ENCODE measurements around the gene HLA-E. TPM values are rescaled to one million over a fixed set of nuclear protein-coding genes. Genes with fewer than 3 reads are reported as not detected.

HLA-E gene
- total and polyA plus RNA-seq, 2 experiments from 2014 or later = 15.6 to 36.0 TPM

GRCh38 chr6:30452736-30453507 lies 36.4 kb upstream of the HLA-E start (continued):
- no peak for TF ChIP-seq ZNF462 (CRISPR knock-in tag; IDR thresholded peaks at IDR 0.05)
- no peak for TF ChIP-seq CREB1 (CRISPR knock-in tag; IDR thresholded peaks at IDR 0.05; ENCODE audit: low read depth)
- no peak for TF ChIP-seq NANOG (IDR thresholded peaks at IDR 0.05; ENCODE audit: borderline replicate concordance)
- TF ChIP-seq ZNF114 (CRISPR knock-in tag; IDR thresholded peaks at IDR 0.05) = no peak

DNA sequence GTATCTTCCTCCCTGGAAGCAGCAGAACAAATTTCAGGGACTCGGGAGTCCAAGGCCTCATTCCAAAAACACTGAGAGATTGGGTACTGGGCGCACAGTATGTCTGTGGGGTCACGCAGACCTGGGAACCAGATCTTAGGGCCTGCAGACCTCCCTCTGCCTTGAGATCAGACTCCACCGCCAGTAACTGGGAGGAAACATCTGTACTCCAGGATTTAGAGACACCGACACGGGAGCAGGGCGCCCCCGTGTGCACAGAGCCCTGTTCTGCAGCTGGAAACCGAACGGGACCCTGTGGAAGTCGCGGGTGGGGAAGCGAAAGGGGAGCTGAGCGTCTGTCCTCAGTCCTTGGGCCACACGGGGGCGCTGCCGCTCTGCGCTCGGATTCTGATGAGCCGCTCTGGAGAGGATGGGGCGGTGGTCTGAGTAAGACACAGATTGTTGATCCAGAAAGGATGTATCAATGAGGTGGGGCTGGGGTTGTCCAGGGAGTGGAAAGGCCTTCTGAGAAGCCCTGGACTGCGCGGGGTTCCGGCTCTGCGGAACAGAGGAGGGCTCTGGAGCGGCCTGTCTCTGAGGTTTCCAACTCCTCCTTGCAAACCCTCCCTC lies 35.7 kb upstream of the HLA-E start:
- no peak overlapping the region for H2AFZ ChIP-seq
- H3K79me2 ChIP-seq (replicated peaks; ENCODE audit: insufficient read depth) = no peaks in the 10 kb centered on the region
- Mint-ChIP-seq H3K4me3 (peak overlapping the region; percentile 51; the same call in 2 of the 3 replicates), H3K36me3 (ENCODE audit: low read depth) (no peaks in the 10 kb centered on the region), H3K4me1 (peaks cover 5% of the 10 kb centered on the region), H3K9me3 (no peaks in the 10 kb centered on the region), H3K27me3 (ENCODE audit: insufficient read depth, low read depth, poor library complexity) (peaks cover 62% of the 10 kb centered on the region), H3K27ac (no peak overlapping the region)
- H3K4me1 ChIP-seq (ENCODE audit: insufficient read depth) = peaks cover 4% of the 10 kb centered on the region; the same call in 1 of the 2 replicates
- H3K4me2 ChIP-seq = no peak overlapping the region
- DNase-seq (ENCODE audit: low spot score) (peak; percentile 96), ATAC-seq (peak; percentile 87)
- H3F3A ChIP-seq (replicated peaks; ENCODE audit: low read depth) = no peaks in the 10 kb centered on the region
- H3K4me3 ChIP-seq = no peak overlapping the region
- H3K9me2 ChIP-seq (ENCODE audit: insufficient read depth) = no peaks in the 10 kb centered on the region
- peaks cover 89% of the 10 kb centered on the region for H3K27me3 ChIP-seq (ENCODE audit: insufficient read depth)
- H3K36me3 ChIP-seq (ENCODE audit: insufficient read depth) = no peaks in the 10 kb centered on the region
- H4K20me1 ChIP-seq (replicated peaks; ENCODE audit: insufficient read depth) = no peaks in the 10 kb centered on the region; the same call in 1 of the 2 replicates
- H3K27ac ChIP-seq (ENCODE audit: low read depth) = no peak overlapping the region
- peak; percentile 46 for TF ChIP-seq EZH2 (IDR thresholded peaks at IDR 0.05; ENCODE audit: low read depth, unreplicated experiment)
- no peak for TF ChIP-seq CREB1 (CRISPR knock-in tag; IDR thresholded peaks at IDR 0.05; ENCODE audit: low read depth)
- no peak for TF ChIP-seq ZNF462 (CRISPR knock-in tag; IDR thresholded peaks at IDR 0.05)
